SK-N-SH treated with all-trans-retinoic acid at 6 μM for 48 hours (cell line): ENCODE measurements around the gene TM9SF3.

Experiments
- ATAC-seq: fragments of 200-7000 bp; cut with Tn5 transposase; 3 replicates; pipeline ENCODE4 v1.9.1; 2020; ENCODE audit warnings: mild to moderate bottlenecking, moderate library complexity
- ARNTL ChIP-seq: fragments of 450-650 bp; formaldehyde crosslinking; IDR thresholded peaks from 2 replicates; pipeline ENCODE4 v1.5.0; 2020; ENCODE audit warnings: low read depth, mild to moderate bottlenecking, moderate library complexity, borderline replicate concordance
- CREB5 ChIP-seq: fragments of 250-450 bp; sonication (Bioruptor Pico); IDR thresholded peaks from 2 replicates; pipeline ENCODE4 v1.5.1; 2020; ENCODE audit warnings: low read depth, mild to moderate bottlenecking, moderate library complexity
- CSDC2 ChIP-seq: fragments of 250-450 bp; sonication (Bioruptor Pico); IDR thresholded peaks from 2 replicates; pipeline ENCODE4 v1.5.0; 2020; ENCODE audit warnings: mild to moderate bottlenecking, moderate library complexity
- ESRRG ChIP-seq: fragments of 250-450 bp; sonication (Bioruptor Pico); IDR thresholded peaks from 2 replicates; pipeline ENCODE4 v1.6.1; 2021; ENCODE audit warnings: mild to moderate bottlenecking
- GLIS3 ChIP-seq: fragments of 250-450 bp; sonication (Bioruptor Pico); IDR thresholded peaks from 2 replicates; pipeline ENCODE4 v1.5.0; 2020; ENCODE audit warnings: mild to moderate bottlenecking, moderate library complexity
- ISL1 ChIP-seq: fragments of 250-450 bp; sonication (Bioruptor Pico); IDR thresholded peaks from 2 replicates; pipeline ENCODE4 v2.1.2; 2022; ENCODE audit warnings: mild to moderate bottlenecking, moderate library complexity
- OSR1 ChIP-seq: fragments of 250-450 bp; sonication (Bioruptor Pico); IDR thresholded peaks from 2 replicates; pipeline ENCODE4 v1.8.0; 2022; ENCODE audit warnings: moderate library complexity, mild to moderate bottlenecking, inconsistent platforms
- PATZ1 ChIP-seq: fragments of 250-450 bp; sonication (Bioruptor Pico); IDR thresholded peaks from 2 replicates; pipeline ENCODE4 v1.8.0; 2020; ENCODE audit warnings: mild to moderate bottlenecking, moderate library complexity, borderline replicate concordance
- PPARA ChIP-seq: fragments of 250-450 bp; sonication (Bioruptor Pico); IDR thresholded peaks from 2 replicates; pipeline ENCODE4 v1.5.0; 2020; ENCODE audit warnings: mild to moderate bottlenecking, borderline replicate concordance
- SNAI2 ChIP-seq: fragments of 250-450 bp; sonication (Bioruptor Pico); IDR thresholded peaks from 2 replicates; pipeline ENCODE4 v1.5.0; 2020; ENCODE audit warnings: mild to moderate bottlenecking, moderate library complexity
- TOX ChIP-seq: fragments of 250-450 bp; sonication (Bioruptor Pico); IDR thresholded peaks from 2 replicates; pipeline ENCODE4 v1.8.0; 2021; ENCODE audit warnings: mild to moderate bottlenecking, moderate library complexity, borderline replicate concordance
- ZC3H10 ChIP-seq: fragments of 250-450 bp; sonication (Bioruptor Pico); IDR thresholded peaks from 2 replicates; pipeline ENCODE4 v1.5.1; 2021; ENCODE audit warnings: mild to moderate bottlenecking, moderate library complexity
- ZFP3 ChIP-seq: fragments of 250-450 bp; sonication (Bioruptor Pico); IDR thresholded peaks from 2 replicates; pipeline ENCODE4 v1.5.0; 2020; ENCODE audit warnings: mild to moderate bottlenecking, moderate library complexity
- ZFP30 ChIP-seq: fragments of 450-650 bp; formaldehyde crosslinking; IDR thresholded peaks from 2 replicates; pipeline ENCODE4 v1.5.0; 2022; ENCODE audit warnings: mild to moderate bottlenecking, moderate library complexity
- ZNF70 ChIP-seq: fragments of 450-650 bp; formaldehyde crosslinking; IDR thresholded peaks from 2 replicates; pipeline ENCODE4 v1.5.0; 2020; ENCODE audit warnings: mild to moderate bottlenecking, moderate library complexity
- ZNF8 ChIP-seq: fragments of 450-650 bp; formaldehyde crosslinking; IDR thresholded peaks from 2 replicates; pipeline ENCODE4 v1.5.0; 2020; ENCODE audit warnings: mild to moderate bottlenecking, moderate library complexity
- TF ChIP-seq, protein P1 (sequence below): fragments of 250-450 bp; sonication (Bioruptor Pico); IDR thresholded peaks from 2 replicates; pipeline ENCODE4 v1.5.0; 2020; ENCODE audit warnings: mild to moderate bottlenecking, moderate library complexity
- TF ChIP-seq, protein P2 (sequence below): fragments of 250-450 bp; sonication (Bioruptor Pico); IDR thresholded peaks from 2 replicates; pipeline ENCODE4 v1.5.1; 2021; ENCODE audit warnings: mild to moderate bottlenecking, moderate library complexity
- TF ChIP-seq, protein P3 (sequence below): fragments of 250-450 bp; sonication (Bioruptor Pico); IDR thresholded peaks from 2 replicates; pipeline ENCODE4 v1.8.0; 2021; ENCODE audit warnings: low read depth, mild to moderate bottlenecking, moderate library complexity, borderline replicate concordance

The TM9SF3 gene

GRCh38 chr10:96586419-96587263 lies at the start of gene TM9SF3:
Gene TM9SF3, minus strand, starts transcription at chr10:96587012. Its CDS starts 177 bp downstream, at chr10:96586835.
- no peak for TF ChIP-seq PPARA (CRISPR knock-in tag)
- no peak for TF ChIP-seq TOX (CRISPR knock-in tag)
- TF ChIP-seq ZFP3, result 0 out of 2 replicates have a peak, but pooled peaks have one; percentile 46
- 0 out of 2 replicates have a peak, but pooled peaks have one; percentile 10 for TF ChIP-seq ZC3H10 (CRISPR knock-in tag)
- TF ChIP-seq, protein P1, sequence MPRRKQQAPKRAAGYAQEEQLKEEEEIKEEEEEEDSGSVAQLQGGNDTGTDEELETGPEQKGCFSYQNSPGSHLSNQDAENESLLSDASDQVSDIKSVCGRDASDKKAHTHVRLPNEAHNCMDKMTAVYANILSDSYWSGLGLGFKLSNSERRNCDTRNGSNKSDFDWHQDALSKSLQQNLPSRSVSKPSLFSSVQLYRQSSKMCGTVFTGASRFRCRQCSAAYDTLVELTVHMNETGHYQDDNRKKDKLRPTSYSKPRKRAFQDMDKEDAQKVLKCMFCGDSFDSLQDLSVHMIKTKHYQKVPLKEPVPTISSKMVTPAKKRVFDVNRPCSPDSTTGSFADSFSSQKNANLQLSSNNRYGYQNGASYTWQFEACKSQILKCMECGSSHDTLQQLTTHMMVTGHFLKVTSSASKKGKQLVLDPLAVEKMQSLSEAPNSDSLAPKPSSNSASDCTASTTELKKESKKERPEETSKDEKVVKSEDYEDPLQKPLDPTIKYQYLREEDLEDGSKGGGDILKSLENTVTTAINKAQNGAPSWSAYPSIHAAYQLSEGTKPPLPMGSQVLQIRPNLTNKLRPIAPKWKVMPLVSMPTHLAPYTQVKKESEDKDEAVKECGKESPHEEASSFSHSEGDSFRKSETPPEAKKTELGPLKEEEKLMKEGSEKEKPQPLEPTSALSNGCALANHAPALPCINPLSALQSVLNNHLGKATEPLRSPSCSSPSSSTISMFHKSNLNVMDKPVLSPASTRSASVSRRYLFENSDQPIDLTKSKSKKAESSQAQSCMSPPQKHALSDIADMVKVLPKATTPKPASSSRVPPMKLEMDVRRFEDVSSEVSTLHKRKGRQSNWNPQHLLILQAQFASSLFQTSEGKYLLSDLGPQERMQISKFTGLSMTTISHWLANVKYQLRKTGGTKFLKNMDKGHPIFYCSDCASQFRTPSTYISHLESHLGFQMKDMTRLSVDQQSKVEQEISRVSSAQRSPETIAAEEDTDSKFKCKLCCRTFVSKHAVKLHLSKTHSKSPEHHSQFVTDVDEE (CRISPR knock-in tag), result no peak
- TF ChIP-seq, protein P2, sequence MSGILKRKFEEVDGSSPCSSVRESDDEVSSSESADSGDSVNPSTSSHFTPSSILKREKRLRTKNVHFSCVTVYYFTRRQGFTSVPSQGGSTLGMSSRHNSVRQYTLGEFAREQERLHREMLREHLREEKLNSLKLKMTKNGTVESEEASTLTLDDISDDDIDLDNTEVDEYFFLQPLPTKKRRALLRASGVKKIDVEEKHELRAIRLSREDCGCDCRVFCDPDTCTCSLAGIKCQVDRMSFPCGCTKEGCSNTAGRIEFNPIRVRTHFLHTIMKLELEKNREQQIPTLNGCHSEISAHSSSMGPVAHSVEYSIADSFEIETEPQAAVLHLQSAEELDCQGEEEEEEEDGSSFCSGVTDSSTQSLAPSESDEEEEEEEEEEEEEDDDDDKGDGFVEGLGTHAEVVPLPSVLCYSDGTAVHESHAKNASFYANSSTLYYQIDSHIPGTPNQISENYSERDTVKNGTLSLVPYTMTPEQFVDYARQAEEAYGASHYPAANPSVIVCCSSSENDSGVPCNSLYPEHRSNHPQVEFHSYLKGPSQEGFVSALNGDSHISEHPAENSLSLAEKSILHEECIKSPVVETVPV (CRISPR knock-in tag), result no peak
- TF ChIP-seq OSR1, result no peak
- TF ChIP-seq CSDC2, result 0 out of 2 replicates have a peak, but pooled peaks have one; percentile 22
- ATAC-seq, result peak; percentile 84

DNA sequence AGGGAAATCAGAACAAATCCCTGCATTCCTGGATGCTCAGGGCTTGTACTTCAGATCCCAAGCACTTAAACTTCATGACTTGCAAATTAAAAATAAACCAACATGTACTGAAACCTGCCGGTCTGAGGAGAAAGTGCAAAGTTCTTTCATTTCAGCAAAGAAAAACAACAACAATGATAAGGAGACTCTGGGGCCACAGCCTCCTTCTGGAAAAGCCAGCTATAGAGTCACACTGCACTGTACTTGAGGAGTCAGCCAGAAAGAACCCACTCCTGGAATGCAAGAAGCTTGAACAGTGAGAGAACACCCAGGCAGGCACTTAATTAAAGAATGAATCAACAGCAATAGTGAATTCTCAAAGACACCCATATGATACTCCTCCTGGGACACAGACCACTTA lies 49.7 kb upstream of the TM9SF3 start:
- no peak for ATAC-seq

GRCh38 chr10:96632974-96633710 lies 46.3 kb upstream of the TM9SF3 start:
- no peak for ATAC-seq
- TF ChIP-seq ZNF70 (CRISPR knock-in tag) (no peak), OSR1 (no peak), ISL1 (CRISPR knock-in tag) (no peak), CREB5 (CRISPR knock-in tag) (no peak), PPARA (CRISPR knock-in tag) (no peak), TOX (CRISPR knock-in tag) (no peak), ZFP3 (no peak), SNAI2 (no peak), PATZ1 (CRISPR knock-in tag) (no peak), ESRRG (CRISPR knock-in tag) (no peak), ZFP30 (CRISPR knock-in tag) (no peak), ZNF8 (CRISPR knock-in tag) (no peak), ARNTL (CRISPR knock-in tag) (no peak), ZC3H10 (CRISPR knock-in tag) (no peak)
- TF ChIP-seq, protein P1 (CRISPR knock-in tag), result no peak
- TF ChIP-seq, protein P3, sequence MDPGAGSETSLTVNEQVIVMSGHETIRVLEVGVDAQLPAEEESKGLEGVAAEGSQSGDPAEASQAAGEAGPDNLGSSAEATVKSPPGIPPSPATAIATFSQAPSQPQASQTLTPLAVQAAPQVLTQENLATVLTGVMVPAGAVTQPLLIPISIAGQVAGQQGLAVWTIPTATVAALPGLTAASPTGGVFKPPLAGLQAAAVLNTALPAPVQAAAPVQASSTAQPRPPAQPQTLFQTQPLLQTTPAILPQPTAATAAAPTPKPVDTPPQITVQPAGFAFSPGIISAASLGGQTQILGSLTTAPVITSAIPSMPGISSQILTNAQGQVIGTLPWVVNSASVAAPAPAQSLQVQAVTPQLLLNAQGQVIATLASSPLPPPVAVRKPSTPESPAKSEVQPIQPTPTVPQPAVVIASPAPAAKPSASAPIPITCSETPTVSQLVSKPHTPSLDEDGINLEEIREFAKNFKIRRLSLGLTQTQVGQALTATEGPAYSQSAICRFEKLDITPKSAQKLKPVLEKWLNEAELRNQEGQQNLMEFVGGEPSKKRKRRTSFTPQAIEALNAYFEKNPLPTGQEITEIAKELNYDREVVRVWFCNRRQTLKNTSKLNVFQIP (CRISPR knock-in tag), result no peak

More for the DNA sequence above, 49.7 kb upstream of the TM9SF3 start:
- TF ChIP-seq SNAI2 (0 out of 2 replicates have a peak, but pooled peaks have one; percentile 35), ISL1 (CRISPR knock-in tag) (no peak; the same call in 1 of the 2 replicates), GLIS3 (no peak), ZNF8 (CRISPR knock-in tag) (no peak), ESRRG (CRISPR knock-in tag) (no peak), PPARA (CRISPR knock-in tag) (no peak)
- TF ChIP-seq, protein P3 (CRISPR knock-in tag), result no peak
